GM18909 (cell line): ENCODE measurements around the gene CAPG.
"Not testable (repeated sequence)": the region's sequence is repeated elsewhere in the genome, so short reads cannot be mapped to it uniquely, and the experiment has no call there.

Source experiments
- ATAC-seq: cut with Tn5 transposase; IDR thresholded peaks from one replicate; pipeline ENCODE4 v1.9.1; 2021; ENCODE audit warnings: mild to moderate bottlenecking; ENCODE audit not compliant: unreplicated experiment, poor library complexity

Gene CAPG

GRCh38 chr2:85439569-85439968 lies 29.4 kb upstream of the CAPG start:
- ATAC-seq = not testable (repeated sequence)

- ATAC-seq = no peak
These were observed 28.9 kb upstream of the CAPG start for GRCh38 chr2:85439025-85439472.

GRCh38 chr2:85438201-85439024 lies 28.2 kb upstream of the CAPG start:
- peak; percentile 5 for ATAC-seq

GRCh38 chr2:85437488-85438200 lies 27.5 kb upstream of the CAPG start:
- ATAC-seq = peak; percentile 85

- peak; percentile 2 for ATAC-seq
These were observed 26.8 kb upstream of the CAPG start for GRCh38 chr2:85436836-85437487.

GRCh38 chr2:85435981-85436835 lies 26.0 kb upstream of the CAPG start:
- ATAC-seq = no peak

GRCh38 chr2:85435220-85435958 lies 25.2 kb upstream of the CAPG start:
- no peak for ATAC-seq

GRCh38 chr2:85434696-85435095 lies 24.5 kb upstream of the CAPG start:
- ATAC-seq = no peak

GRCh38 chr2:85433511-85434089 lies 23.4 kb upstream of the CAPG start:
- no peak for ATAC-seq

- ATAC-seq = no peak
These were observed 21.5 kb upstream of the CAPG start for GRCh38 chr2:85431570-85432205.

- ATAC-seq = no peak
These were observed 20.8 kb upstream of the CAPG start for GRCh38 chr2:85430752-85431569.

- ATAC-seq = no peak
These were observed 19.7 kb upstream of the CAPG start for GRCh38 chr2:85429924-85430289.

GRCh38 chr2:85429213-85429923 lies 19.2 kb upstream of the CAPG start:
- no peak for ATAC-seq

GRCh38 chr2:85428343-85428881 lies 18.2 kb upstream of the CAPG start:
- no peak for ATAC-seq

- no peak for ATAC-seq
These were observed 17.2 kb upstream of the CAPG start for GRCh38 chr2:85427300-85427835.

- no peak for ATAC-seq
These were observed 15.4 kb upstream of the CAPG start for GRCh38 chr2:85425588-85425987.

- ATAC-seq = no peak
These were observed 13.4 kb upstream of the CAPG start for GRCh38 chr2:85423525-85423924.
